Measurements from ENCODE around the gene FAM53B. TPM values are rescaled to one million over a fixed set of nuclear protein-coding genes. Genes with fewer than 3 reads are reported as not detected.

FAM53B gene
- total RNA-seq, 6 experiments from 2014 or later: 4.4 to 10.8 (median 4.8) TPM

DNA sequence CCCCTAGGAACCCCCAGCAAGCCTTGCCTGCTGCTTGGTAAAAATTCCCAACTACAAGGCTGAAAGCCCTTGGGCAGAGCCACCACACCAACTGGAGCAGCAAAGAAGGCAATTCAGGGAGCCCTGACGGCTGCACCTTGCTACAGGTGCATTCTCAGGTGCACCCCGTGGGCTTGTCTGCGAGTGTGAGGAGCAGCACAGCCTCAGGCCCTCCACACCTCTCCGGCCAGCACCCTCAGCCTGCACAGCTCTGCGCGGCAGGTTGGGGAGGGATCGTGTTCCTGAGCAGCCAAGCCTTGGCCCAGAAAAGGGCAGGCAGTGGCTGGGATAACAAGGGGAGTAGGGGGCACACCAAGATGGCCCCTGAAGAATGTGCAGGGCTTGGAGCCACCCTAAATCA is 104.1 kb downstream of the FAM53B start:
- intact Hi-C loops (cut with DNase I): no loop called here
- no peak for TF ChIP-seq POLR2A (IDR thresholded peaks at IDR 0.05)
- TF ChIP-seq, protein P1, sequence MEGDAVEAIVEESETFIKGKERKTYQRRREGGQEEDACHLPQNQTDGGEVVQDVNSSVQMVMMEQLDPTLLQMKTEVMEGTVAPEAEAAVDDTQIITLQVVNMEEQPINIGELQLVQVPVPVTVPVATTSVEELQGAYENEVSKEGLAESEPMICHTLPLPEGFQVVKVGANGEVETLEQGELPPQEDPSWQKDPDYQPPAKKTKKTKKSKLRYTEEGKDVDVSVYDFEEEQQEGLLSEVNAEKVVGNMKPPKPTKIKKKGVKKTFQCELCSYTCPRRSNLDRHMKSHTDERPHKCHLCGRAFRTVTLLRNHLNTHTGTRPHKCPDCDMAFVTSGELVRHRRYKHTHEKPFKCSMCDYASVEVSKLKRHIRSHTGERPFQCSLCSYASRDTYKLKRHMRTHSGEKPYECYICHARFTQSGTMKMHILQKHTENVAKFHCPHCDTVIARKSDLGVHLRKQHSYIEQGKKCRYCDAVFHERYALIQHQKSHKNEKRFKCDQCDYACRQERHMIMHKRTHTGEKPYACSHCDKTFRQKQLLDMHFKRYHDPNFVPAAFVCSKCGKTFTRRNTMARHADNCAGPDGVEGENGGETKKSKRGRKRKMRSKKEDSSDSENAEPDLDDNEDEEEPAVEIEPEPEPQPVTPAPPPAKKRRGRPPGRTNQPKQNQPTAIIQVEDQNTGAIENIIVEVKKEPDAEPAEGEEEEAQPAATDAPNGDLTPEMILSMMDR (IDR thresholded peaks at IDR 0.05): no peak

DNA sequence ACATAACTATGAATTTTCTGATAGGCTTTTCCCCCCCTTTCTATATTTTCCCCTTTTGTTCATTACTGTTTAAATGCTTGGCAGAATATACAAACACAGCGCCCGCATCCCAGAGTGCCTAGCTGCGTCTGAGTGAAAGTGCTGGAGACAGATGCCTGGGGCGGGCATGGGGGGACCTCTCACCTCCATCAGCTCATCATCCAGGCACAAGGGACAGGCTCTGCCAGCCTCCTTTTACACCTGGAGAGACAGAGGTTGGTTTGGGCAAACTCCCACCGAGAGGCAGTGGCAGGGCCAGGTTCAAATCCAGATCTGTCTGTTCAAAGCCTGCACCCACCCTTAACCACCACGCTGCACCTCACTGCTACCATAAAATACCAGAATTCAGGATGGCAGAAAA is 104.5 kb downstream of the FAM53B start:
- 93% methylated on average over 3 of the region's 6 CpGs for WGBS (ENCODE audit: insufficient coverage, low coverage, low lambda C conversion rate, missing lambda C conversion rate)
- no peak overlapping the region for H3K4me3 ChIP-seq
- no peaks in the 10 kb centered on the region for H3K27me3 ChIP-seq
- H3K36me3 ChIP-seq: no peaks in the 10 kb centered on the region
- intact Hi-C loops (cut with DNase I): no loop called here
- no peak overlapping the region for H3K27ac ChIP-seq
- no peak for ATAC-seq
- H3K4me1 ChIP-seq: peaks cover 0 to 12% (median 0%) of the 10 kb centered on the region in 4 donors
- no peak for DNase-seq
- H3K9me3 ChIP-seq: no peaks in the 10 kb centered on the region
- no peak for TF ChIP-seq POLR2A (IDR thresholded peaks at IDR 0.05)
- TF ChIP-seq, protein P1 (IDR thresholded peaks at IDR 0.05): no peak

More for the DNA sequence above, 104.1 kb downstream of the FAM53B start:
- Histone ChIP-seq H3K36me3 (no peaks in the 10 kb centered on the region), H3K9me3 (no peaks in the 10 kb centered on the region), H3K27ac (no peak overlapping the region), H3K27me3 (no peaks in the 10 kb centered on the region), H3K4me1 (peaks cover 0 to 12% (median 0%) of the 10 kb centered on the region in 4 donors), H3K4me3 (no peak overlapping the region)
- ATAC-seq (no peak), DNase-seq (no peak)
- WGBS (ENCODE audit: insufficient coverage, low coverage, low lambda C conversion rate, missing lambda C conversion rate): 80% methylated on average over 1 of the region's 7 CpGs

DNA sequence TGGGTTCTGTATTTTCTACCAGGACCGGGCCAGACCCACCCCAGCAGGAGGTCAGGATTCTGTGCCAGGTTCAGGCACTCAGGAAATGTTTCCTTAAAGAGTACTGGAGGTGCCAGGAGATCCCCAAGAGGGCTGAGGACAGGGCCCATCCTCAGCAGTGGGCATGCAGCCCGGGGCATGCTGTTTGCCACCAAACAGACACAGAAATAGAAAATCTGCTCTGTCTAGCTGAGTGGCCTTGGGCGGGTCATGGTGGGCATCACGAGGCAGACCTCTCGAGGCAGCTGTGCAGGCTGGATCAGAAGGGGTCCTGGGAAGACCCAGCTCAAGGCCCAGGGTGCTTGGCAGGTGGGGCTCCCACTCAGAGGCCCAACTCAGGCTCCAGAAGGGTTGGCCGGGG is 105.0 kb downstream of the FAM53B start:
- Histone ChIP-seq H3K36me3 (no peaks in the 10 kb centered on the region), H3K27me3 (no peaks in the 10 kb centered on the region), H3K27ac (no peak overlapping the region), H3K4me1 (peaks cover 0 to 12% (median 0%) of the 10 kb centered on the region in 4 donors), H3K4me3 (no peak overlapping the region), H3K9me3 (no peaks in the 10 kb centered on the region)
- 100% methylated on average over 1 of the region's 6 CpGs for WGBS (ENCODE audit: insufficient coverage, low coverage, low lambda C conversion rate, missing lambda C conversion rate)
- intact Hi-C loops (cut with DNase I): no loop called here
- no peak for ATAC-seq
- no peak for TF ChIP-seq POLR2A (IDR thresholded peaks at IDR 0.05)
- DNase-seq: no peak

DNA sequence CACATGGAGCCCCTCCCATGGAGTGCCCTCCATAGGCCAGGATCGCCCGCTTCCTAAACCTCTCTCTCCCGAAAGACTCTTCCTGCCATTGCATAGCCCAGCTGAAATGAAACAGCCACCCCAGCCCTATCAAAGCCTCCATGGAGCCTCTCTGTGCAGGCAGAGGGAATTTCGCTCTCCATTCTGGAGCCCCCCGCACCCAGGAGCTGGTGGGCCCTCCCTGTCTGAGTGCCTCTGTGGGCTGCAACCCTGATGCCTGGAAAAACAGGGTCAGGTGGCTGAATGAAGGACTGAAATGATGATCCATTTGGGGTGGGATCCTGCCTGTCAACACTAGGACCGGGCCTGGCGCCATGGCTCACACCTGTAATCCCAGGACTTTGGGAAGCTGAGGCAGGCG is 106.4 kb downstream of the FAM53B start:
- H3K27ac ChIP-seq: no peak overlapping the region
- no peaks in the 10 kb centered on the region for H3K27me3 ChIP-seq
- H3K9me3 ChIP-seq: no peaks in the 10 kb centered on the region
- ATAC-seq (no peak), DNase-seq (no peak)
- WGBS (ENCODE audit: insufficient coverage, low coverage, low lambda C conversion rate, missing lambda C conversion rate): 95% methylated on average over 3 of the region's 8 CpGs
- intact Hi-C loops (cut with DNase I): no loop called here
- TF ChIP-seq, protein P1 (IDR thresholded peaks at IDR 0.05): no peak
- TF ChIP-seq POLR2A (IDR thresholded peaks at IDR 0.05): no peak
- H3K36me3 ChIP-seq: no peaks in the 10 kb centered on the region
- H3K4me3 ChIP-seq: no peak overlapping the region
- peaks cover 0 to 12% (median 0%) of the 10 kb centered on the region in 4 donors for H3K4me1 ChIP-seq

DNA sequence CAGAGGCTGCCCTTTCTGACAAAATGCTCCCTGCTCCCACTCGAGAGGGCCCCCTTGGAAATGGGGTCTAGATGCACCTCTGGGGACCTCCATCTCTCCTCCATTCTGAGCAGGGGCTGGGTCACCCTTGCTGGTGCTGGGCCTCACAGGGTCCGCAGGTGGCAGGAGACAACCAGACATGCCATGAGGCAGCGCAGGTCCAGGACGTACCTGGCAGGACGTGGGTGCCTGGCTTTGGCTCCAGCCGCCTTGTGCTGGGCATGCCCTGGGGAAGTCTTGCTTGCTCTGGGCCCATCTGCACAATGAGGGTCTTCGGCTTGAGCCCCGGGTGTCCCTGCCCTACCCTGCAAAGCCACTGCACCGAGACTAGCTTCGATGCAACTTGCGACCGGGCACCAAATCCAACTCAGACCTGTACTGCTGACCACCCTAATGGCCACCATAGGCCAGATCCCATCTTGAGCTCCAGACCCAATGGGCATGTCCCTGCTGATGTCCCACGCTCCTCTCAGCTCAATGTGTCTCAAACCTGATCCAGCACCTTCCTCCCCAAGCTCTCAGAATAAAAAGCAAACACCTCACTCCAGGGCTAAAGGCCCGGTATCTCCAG is 107.0 kb downstream of the FAM53B start:
- no peak for DNase-seq
- H3K27me3 ChIP-seq: no peaks in the 10 kb centered on the region
- H3K4me3 ChIP-seq: no peak overlapping the region
- H3K9me3 ChIP-seq: no peaks in the 10 kb centered on the region
- no peaks in the 10 kb centered on the region for H3K36me3 ChIP-seq
- intact Hi-C loops (cut with DNase I): no loop called here
- WGBS (ENCODE audit: insufficient coverage, low coverage, low lambda C conversion rate, missing lambda C conversion rate): 100% methylated on average over 1 of the region's 14 CpGs
- TF ChIP-seq, protein P1 (IDR thresholded peaks at IDR 0.05): no peak
- no peak for TF ChIP-seq POLR2A (IDR thresholded peaks at IDR 0.05)
- no peak for ATAC-seq
- peaks cover 0 to 12% (median 2%) of the 10 kb centered on the region in 4 donors for H3K4me1 ChIP-seq
- H3K27ac ChIP-seq: no peak overlapping the region
